TTC549 (cell line): ENCODE measurements around the gene INAFM1.

Source experiments
- FAIRE-seq: peaks from 2 replicates; lab custom pipeline; 2012; peaks lifted over from hg19 to GRCh38; lab: Jason Lieb, UNC

The INAFM1 gene

DNA sequence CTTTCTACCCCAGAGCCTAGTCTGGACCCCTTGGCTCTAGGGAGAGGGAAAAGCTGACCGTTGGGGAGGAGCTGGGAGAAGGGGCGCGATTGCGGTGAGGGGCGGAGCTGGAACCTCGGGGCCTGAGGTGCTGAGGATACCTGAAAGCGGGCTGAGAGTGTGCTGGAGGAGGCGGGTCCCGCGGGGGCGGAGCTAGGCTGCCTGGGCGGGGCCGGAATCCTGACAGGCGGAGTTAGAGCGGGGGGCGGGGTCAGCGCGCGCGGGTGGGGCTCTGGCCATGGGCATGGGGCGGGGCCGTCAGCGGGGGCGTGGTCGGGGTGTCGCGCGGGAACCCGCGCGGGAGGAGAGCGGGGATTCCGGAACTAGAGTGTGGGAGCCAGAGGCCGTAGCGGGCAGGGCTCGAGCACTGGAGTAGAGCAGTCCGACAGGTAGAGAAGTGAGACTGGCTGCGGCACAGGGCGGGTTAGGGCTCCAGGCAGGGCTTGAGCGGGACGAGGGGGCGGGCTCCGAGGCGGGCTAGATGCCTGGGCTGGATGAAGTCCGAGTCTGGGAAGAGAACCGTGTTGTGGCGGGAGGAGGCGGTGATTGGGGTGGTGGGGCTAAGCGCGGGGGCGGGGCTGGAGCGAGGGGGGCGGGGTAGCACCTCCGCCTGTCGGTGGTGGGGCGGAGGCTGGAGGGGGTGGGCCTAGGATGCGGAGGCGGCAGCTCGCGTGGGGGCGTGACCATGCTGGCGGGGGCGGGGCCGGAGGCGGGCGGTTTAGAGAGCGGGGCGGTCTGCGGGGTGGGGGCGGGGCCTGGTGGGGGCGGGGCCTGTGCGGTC is at the start of gene INAFM1:
TSS of gene INAFM1 (plus strand) at position 815 of the 820 bp plus-strand sequence. CDS start 35 bp downstream, outside the sequence.
- FAIRE-seq, result no peak

DNA sequence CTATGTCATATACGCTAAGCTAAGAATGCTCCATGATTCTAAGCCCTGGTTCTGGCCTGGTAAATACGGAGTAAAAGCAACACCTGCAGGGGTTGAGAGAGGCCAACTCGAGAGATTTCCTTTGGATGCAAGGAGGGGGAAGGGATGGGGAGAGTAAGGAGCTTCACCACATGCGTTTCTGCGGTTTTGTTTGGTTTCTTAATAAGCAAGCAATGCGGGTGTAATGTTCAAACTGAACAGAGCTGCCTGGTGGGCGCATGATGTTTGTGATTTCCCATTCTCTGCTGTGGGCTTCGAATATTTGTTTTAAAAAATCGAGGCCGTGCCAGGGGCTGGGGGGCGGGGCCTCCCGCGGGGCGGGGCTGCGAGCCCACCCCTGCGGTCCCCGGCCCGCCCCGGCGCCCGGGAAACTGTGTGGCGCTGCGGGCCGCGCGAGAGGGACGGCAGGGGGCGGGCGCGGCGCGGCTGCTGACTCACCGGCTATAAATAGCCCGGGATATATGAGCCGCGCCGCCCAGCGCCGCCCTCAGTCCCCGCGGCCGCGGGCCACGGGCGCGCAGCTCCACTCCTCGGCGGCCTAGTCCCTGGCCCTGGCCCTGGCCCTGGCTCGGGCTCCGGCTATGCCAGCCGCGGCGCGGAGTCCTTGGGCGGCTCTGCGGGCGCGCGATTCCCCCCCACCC is 48.8 kb upstream of the INAFM1 start:
- FAIRE-seq, result no peak

- no peak for FAIRE-seq
Measured at GRCh38 chr19:47226426-47227351, 48.0 kb upstream of the INAFM1 start.

- no peak for FAIRE-seq
Measured at GRCh38 chr19:47227352-47228167, 47.1 kb upstream of the INAFM1 start.

DNA sequence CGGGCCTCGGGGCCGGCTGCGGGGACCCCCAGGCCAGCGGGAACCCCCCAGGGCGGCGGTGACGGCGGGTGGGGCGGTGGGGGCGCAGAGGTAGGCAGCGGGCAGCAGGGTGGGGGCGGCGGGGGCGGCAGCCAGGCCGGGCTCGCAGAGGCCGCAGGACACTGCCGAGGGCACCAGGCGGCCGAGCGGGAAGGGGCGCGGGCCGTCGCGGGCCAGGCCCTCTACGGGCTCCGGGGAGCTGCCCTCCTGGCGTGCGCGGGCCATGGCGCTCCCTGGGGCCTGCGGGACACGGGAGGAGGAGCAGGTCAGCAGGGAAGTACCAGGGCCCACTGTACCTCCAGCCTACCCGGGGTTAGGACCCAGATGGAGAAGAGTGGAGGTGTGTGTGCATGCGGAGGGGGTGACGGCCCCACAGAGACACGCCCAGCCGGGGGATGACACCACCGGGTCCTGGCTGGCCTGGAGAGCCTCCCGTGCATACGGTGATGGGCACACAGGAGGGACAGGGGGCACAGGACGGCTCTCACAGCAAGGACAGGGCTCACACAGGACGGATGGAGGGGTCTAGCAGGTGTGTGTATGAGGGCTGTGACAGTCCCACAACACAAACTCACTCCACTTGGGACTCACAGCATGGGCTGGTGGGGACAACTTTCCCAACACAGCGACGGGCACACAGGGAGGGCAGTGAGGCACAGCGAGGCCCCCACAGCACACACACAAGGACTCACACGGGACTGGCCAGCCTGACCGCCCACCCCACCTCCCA is 46.3 kb upstream of the INAFM1 start:
- FAIRE-seq, result no peak

DNA sequence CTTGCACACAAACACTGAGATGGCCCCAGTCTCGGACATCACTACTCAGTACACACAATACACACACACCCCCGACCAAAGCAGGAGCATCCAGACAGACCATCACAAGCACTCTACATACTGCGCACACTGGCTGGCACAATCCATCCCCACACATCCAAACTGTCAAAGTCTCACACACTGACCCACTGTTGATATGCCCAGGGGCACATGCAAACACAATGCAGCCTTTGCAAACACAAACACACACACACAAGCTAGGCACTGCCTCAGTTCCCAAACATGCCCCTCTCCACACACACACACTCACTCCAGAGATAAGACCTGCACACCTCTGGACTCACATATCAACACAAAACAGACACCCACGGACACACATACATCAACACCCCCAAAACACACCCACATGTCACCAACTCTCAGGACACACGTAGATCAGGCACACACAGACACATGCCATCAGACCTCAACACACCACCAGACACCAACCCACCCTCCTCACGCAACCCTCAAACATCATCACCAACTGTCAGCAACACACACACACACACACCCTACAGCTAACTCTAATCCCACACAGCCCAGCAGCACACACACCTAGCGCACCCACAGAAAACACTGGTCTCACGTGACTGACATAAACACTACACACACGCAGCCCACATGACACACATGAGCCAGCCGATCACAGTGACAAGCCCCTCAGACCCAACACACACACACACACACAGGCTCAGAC is 45.6 kb upstream of the INAFM1 start:
- no peak for FAIRE-seq

DNA sequence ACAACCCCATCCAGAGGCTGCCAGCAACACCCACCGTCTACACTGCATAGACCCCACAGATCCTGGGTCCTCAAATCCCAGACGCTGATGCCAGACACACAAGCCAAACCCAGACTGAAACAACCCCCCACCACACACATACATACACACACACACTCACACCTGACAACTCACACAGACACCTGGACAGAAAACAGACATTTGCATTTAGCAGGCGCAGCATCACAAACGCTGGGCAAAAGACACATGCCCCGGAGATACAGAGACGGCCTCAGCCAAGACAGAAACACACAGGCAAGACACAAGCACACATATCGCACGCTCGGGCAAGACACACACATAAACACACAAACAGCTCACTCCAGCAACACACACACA is 45.0 kb upstream of the INAFM1 start:
- no peak for FAIRE-seq

DNA sequence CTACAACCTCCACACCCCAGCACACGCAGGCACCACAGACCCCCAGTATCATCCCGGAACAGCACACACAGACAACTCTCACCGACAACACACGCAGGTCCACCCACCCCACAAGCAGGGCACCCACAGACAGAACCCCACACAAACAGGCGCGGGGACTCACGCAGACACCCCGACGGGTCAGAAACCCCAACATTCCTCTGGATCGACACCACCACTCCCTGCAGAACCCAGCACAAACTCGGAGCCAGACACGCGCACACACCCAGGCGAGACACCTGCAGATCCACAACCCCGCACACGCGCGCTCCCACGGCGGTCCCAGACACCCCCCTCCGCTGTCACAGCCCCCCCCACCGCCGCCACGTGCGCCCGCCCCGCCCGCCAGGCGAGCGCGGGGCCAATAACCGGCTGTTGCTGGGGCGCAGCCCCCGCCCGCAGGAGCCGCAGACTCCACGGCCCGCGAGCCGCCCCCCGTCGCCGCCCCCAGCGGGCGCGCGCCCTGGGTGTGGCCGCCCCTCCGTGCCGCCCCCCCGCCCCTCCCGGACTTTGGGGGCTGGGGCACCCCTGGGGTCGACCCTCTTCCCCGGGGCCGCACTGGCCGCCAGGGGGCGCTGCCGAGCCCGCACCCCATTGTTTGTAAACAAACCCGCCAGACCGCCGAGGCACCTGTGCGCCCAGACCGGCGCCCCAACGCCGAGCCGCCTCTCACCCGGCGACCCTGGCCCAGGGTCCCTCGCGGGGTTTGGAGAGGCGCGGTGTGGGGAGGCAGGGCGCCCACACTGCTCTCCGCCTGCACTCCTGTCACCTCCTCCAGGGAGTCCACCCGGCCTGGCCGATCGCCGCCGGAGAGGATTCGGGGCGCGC is 44.4 kb upstream of the INAFM1 start:
- FAIRE-seq, result no peak

- no peak for FAIRE-seq
Measured at GRCh38 chr19:47230921-47231214, 43.8 kb upstream of the INAFM1 start, which contains the start of gene BBC3. Gene BBC3 (minus strand): TSS chr19:47231199. CDS start chr19:47228431, 2,768 bp downstream.

- FAIRE-seq, result no peak
Measured at GRCh38 chr19:47231215-47232054, 43.2 kb upstream of the INAFM1 start.

- no peak for FAIRE-seq
Measured at GRCh38 chr19:47232422-47233211, 42.1 kb upstream of the INAFM1 start.

DNA sequence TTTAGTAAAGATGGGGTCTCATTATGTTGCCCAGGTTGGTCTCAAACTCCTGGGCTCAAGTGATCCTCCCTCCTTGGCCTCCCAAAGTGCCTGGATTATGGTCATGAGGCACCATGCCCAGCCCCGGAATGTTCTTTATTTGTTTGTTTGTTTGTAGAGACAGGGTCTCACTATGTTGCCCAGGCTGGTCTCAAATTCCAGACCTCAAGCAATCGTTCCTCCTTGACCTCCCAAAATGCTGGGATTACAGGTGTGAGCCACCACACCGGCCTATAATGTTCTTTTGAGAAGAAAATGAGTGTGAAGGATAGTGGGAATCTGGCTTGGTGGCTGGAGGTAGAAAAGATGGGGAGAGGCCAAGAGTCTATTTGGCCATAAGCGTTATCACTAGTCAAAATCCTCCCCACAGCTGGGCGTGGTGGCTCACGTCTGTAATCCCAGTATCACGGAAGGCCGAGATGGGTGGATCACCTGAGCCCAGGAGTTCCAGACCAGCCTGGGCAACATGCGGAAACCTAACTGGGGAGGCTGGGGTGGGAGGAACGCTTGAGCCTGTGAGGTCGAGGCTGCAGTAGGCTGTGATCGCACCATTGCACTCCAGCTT is 38.5 kb upstream of the INAFM1 start:
- FAIRE-seq, result no peak

DNA sequence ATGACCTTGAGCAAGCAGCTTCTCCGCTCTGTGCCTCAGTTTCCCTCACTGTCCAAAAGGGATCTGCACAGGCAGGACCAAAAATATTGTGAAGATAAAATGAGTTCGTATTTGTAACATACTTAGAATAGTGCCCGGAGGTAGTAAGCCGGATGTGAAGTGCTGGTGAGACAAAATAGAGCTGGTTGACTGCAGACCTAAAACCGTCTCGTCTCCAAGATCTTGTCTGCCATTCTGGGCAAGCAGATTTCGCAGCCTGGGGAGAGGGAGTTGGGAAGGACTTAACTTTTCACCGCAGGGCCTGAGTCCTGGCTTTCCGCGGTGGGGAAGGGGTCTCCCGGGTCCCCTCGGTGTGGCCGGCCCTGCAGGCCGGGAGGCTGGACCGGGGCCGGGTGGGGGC is 35.5 kb upstream of the INAFM1 start:
- no peak for FAIRE-seq

GRCh38 chr19:47239610-47240296 is 34.9 kb upstream of the INAFM1 start:
- FAIRE-seq, result no peak

GRCh38 chr19:47240556-47240955 is 34.1 kb upstream of the INAFM1 start:
- no peak for FAIRE-seq
